ENCODE data around the gene AKNA.
"Not testable (repeated sequence)": the region's sequence is repeated elsewhere in the genome, so short reads cannot be mapped to it uniquely, and the experiment has no call there.

- TF ChIP-seq EZH2phosphoT487 (IDR thresholded peaks at IDR 0.05; ENCODE audit: low read length); CTCF (IDR thresholded peaks at IDR 0.05; ENCODE audit: low read length); EZH2 (optimal IDR thresholded peaks at IDR 0.05; ENCODE audit: low read depth, low read length): not testable (repeated sequence)
Observed at GRCh38 chr9:114331229-114332195, 56.3 kb downstream of the AKNA start.
